Measurements from ENCODE around the gene EDN3. TPM values are rescaled to one million over a fixed set of nuclear protein-coding genes. Genes with fewer than 3 reads are reported as not detected.

The EDN3 gene
- total and polyA plus RNA-seq, 2 of the 8 experiments (the other 6 are each of a cell fraction or from before 2014, with no cell fraction given), result 0.17 to 0.38 TPM

GRCh38 chr20:59352990-59353389 is 52.6 kb downstream of the EDN3 start (continued):
- TF ChIP-seq CHD2 (IDR thresholded peaks at IDR 0.05; ENCODE audit: low read length) (no peak), GABPA (IDR thresholded peaks at IDR 0.05; ENCODE audit: borderline replicate concordance, insufficient read depth, low read length) (no peak), POU5F1 (IDR thresholded peaks at IDR 0.05; ENCODE audit: low read depth, low read length) (no peak)
